Measurements from ENCODE around the gene SCFD2.
"Not testable (repeated sequence)": the region's sequence is repeated elsewhere in the genome, so short reads cannot be mapped to it uniquely, and the experiment has no call there.

SCFD2 gene

DNA sequence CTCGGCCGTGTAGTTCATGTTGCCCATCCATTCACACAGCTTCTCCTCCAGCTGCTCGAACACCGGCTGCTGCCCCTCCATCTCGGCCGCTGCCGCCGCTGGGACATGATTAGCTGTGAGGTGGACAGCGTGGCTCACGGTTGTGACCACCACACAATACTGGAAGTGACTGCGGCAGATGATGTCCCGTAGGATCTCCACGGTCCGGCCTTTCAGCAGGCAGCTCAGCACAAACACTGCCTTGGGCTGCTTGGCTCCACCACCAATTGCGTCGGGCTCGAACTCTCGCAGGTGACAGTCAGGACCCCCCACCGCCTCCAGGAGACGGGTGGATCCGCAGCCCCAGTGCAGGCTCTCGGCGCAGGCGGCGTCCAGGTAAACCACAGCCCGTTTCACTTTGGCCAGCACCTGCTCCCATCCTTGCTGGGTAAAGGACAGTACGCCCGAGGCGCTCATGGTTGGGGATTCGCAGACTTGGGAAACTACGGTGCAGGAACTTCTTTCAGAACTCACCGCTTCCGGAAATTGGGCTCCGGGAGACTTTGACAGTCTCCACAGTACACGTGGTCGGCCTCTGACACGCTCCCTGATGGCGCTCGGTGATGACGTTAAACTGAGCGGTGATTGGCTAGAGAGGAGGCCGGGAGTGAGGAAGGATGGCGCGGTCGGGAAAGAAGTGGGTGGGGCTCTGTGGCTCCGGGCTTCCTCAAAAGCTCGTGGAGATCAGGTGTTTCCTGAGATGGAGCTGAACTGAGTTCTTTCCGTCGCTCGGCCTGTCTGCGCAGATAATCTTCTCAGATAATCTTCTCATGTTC lies at the start of gene SCFD2:
SCFD2 (minus strand) TSS at position 576 of the 815 bp plus-strand sequence.
- peak within 1 kb of the TSS; percentile 80 for H3K4me3 ChIP-seq (ENCODE audit: low read length)
- H3K9me3 ChIP-seq (ENCODE audit: low read length): no peaks in the 10 kb centered on the region
- H3K27me3 ChIP-seq (ENCODE audit: insufficient read depth, low read length): peaks cover 13% of the 10 kb centered on the region
- H2AFZ ChIP-seq (ENCODE audit: low read depth, low read length): peak within 1 kb of the TSS; percentile 94
- H3K4me1 ChIP-seq (ENCODE audit: insufficient read depth, low read length): peaks cover 8% of the 10 kb centered on the region
- H3K36me3 ChIP-seq (ENCODE audit: insufficient read depth, low read length): no peaks in the 10 kb centered on the region

DNA sequence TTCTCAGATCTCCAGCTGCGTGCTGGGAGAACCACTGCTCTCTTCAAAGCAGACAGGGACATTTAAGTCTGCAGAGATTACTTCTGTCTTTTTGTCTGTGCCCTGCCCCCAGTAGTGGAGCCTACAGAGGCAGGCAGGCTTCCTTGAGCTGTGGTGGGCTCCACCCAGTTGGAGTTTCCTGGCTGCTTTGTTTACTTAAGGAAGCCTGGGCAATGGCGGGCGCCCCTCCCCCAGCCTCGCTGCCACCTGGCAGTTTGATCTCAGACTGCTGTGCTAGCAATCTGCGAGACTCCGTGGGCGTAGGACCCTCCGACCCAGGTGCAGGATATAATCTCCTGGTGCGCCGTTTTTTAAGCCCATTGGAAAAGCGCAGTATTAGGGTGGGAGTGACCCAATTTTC lies 43.6 kb upstream of the SCFD2 start:
- H3K4me1 ChIP-seq (ENCODE audit: insufficient read depth, low read length); H3K9me3 ChIP-seq (ENCODE audit: low read length); H2AFZ ChIP-seq (ENCODE audit: low read depth, low read length); H3K36me3 ChIP-seq (ENCODE audit: insufficient read depth, low read length); H3K27me3 ChIP-seq (ENCODE audit: insufficient read depth, low read length); H3K4me3 ChIP-seq (ENCODE audit: low read length): not testable (repeated sequence)

DNA sequence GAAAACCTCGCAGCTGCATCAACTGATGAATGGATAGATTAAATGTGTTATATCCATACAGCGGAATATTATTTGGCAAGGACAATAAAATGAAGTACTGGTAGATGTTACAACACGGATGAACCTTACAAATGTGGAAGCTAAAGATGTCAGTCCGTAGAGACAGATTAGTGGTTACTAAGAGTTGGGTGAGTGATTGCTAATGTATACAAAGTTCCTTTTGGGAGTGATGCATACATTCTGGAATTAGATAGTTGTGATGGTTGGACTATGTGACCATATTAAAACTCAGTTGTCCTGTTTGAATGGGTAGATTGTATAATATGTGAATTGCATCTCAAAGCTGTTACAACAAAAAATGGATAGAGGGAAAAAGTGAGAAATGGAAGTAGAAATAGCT lies 14.4 kb upstream of the SCFD2 start:
- no peak overlapping the region for H3K4me3 ChIP-seq (ENCODE audit: low read length)
- H3K27me3 ChIP-seq (ENCODE audit: insufficient read depth, low read length): no peaks in the 10 kb centered on the region
- H3K4me1 ChIP-seq (ENCODE audit: insufficient read depth, low read length): peaks cover 11% of the 10 kb centered on the region
- no peak overlapping the region for H2AFZ ChIP-seq (ENCODE audit: low read depth, low read length)
- peaks cover 23% of the 10 kb centered on the region for H3K36me3 ChIP-seq (ENCODE audit: insufficient read depth, low read length)
- no peaks in the 10 kb centered on the region for H3K9me3 ChIP-seq (ENCODE audit: low read length)

DNA sequence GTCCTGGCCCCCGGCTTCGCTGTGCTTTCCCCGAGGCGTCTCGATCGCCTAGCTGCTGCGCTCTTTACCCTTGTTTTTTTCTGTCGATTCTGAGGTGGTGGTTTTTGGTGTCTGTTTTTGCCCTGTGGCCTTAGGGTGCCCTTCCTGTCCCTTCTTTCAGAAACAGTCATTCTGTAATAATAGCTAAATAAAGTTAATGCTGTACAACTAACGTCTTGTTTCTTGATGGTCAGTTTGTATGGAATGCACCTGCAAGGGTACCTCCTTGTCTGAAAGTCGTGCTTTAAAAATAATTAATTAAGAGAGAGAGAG lies 12.3 kb upstream of the SCFD2 start:
- Histone ChIP-seq H3K4me1 (ENCODE audit: insufficient read depth, low read length) (peaks cover 11% of the 10 kb centered on the region), H3K27me3 (ENCODE audit: insufficient read depth, low read length) (peaks cover 4% of the 10 kb centered on the region), H3K36me3 (ENCODE audit: insufficient read depth, low read length) (peaks cover 7% of the 10 kb centered on the region), H2AFZ (ENCODE audit: low read depth, low read length) (peak overlapping the region; percentile 94), H3K4me3 (ENCODE audit: low read length) (peak overlapping the region; percentile 92), H3K9me3 (ENCODE audit: low read length) (no peaks in the 10 kb centered on the region)

DNA sequence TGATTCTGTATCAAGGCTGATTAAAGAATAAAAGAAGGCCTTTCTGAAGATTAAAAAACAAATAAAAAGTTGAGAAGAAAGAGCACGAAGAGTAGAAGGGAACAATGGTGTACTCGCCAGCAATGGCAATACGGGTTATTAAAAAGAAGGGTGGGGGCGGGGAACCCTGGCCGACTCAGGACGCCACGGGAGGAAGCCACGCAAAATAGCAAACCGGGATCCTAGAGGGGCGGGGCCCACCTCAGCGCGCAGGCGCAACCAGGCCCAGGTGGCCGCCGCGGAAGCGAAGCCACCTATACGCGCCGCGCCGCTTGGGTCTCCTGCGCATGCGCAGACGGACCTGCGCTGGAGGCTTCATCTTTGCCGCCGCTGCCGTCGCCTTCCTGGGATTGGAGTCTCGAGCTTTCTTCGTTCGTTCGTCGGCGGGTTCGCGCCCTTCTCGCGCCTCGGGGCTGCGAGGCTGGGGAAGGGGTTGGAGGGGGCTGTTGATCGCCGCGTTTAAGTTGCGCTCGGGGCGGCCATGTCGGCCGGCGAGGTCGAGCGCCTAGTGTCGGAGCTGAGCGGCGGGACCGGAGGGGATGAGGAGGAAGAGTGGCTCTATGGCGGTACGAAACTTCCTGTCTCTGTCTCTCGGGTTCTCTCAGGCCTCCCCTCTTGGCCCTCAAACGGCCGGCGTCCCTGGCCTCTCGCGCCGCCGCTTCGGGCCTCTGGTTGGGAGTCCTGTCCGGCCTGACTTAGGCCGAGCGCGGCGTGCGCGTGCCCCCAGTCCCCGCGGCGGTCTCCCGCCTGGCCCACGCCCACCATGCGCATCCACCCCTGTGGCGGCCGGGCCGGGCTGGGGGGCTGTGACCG lies 11.7 kb upstream of the SCFD2 start, which contains the start of gene FIP1L1:
FIP1L1 (plus strand) TSS at position 323 of the 852 bp plus-strand sequence; CDS start at position 521, 198 bp downstream.
- peak within 1 kb of the TSS; percentile 94 for H2AFZ ChIP-seq (ENCODE audit: low read depth, low read length)
- H3K27me3 ChIP-seq (ENCODE audit: insufficient read depth, low read length): peaks cover 6% of the 10 kb centered on the region
- H3K4me3 ChIP-seq (ENCODE audit: low read length): peak within 1 kb of the TSS; percentile 92

DNA sequence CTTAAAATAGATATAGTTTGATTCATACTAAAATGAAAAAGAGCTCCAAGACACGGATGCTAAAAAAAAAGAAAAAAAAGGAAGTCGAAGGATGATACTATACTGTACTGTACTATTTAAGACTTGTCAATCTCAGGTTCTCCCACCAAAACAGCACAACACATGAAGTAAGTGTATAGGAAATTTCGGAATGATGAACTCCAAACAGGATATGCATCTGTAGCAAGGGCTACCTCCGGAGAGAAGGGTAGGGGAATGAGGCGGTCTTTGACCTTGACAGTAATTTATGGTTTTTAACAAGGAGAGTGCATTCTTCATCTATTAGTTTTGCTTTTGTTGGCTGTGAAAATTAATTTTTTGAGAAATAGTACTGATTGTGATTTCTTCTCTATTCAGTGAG lies 11.0 kb upstream of the SCFD2 start:
- Histone ChIP-seq H3K4me1 (ENCODE audit: insufficient read depth, low read length) (peaks cover 11% of the 10 kb centered on the region), H3K36me3 (ENCODE audit: insufficient read depth, low read length) (peaks cover 3% of the 10 kb centered on the region), H3K4me3 (ENCODE audit: low read length) (peak overlapping the region; percentile 92), H3K27me3 (ENCODE audit: insufficient read depth, low read length) (peaks cover 9% of the 10 kb centered on the region), H3K9me3 (ENCODE audit: low read length) (no peaks in the 10 kb centered on the region), H2AFZ (ENCODE audit: low read depth, low read length) (peak overlapping the region; percentile 94)

More for the DNA sequence above, 11.7 kb upstream of the SCFD2 start, which contains the start of gene FIP1L1:
- Histone ChIP-seq H3K9me3 (ENCODE audit: low read length) (no peaks in the 10 kb centered on the region), H3K4me1 (ENCODE audit: insufficient read depth, low read length) (peaks cover 11% of the 10 kb centered on the region), H3K36me3 (ENCODE audit: insufficient read depth, low read length) (peaks cover 5% of the 10 kb centered on the region)

DNA sequence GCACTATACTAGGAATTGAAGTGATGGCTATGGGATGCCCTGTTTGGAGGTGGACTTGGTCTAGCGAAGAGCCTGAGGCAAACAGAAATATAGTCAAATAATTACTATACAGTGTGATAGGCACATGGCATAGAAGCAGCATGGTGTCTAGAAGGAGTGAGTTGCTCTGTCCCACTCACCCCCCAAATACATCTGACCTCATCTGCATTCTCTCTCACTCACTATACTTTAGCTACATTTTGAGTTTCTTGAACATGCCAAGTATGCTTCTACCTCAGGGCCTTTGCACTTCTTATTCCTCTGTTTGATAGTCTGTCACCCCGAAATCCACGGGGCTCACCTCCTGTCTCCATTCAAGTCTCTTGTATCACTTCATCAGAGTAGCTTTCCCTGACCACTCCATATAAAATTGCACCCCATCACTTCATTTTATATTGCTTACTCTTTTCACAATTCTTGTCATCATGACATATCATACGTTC lies 9.0 kb upstream of the SCFD2 start:
- H3K36me3 ChIP-seq (ENCODE audit: insufficient read depth, low read length): no peaks in the 10 kb centered on the region

DNA sequence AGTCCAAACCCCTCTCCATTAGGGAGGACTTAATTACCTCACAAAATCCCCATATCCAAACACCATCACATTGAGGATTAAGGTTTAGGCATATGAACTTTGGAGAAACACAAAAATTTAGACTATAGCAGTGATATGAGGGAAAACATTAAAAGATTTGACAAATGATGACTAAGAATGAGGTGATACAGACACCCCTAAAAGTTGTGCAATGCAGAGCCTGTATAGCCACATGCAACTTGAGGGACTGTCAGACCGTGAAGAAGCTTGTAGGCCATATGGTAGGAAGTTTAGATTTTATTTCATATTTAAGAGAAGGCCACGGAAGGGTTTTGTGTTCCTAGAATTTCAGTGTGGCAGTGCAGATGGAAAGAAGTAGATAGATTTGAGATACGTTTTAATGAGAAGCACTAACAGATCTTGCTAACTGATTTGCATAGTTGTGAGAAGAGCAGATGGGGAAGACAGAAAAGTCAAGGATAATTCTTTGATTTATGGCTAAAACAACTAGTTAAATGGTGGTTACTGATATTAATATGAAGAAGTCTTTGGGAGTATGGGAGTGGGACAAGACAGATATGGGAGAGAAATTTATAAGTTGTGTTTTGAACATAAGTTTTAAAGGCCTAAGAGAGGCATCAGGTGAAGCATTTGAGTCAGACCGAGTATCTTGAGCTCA lies 6.1 kb upstream of the SCFD2 start:
- Histone ChIP-seq H3K9me3 (ENCODE audit: low read length) (no peaks in the 10 kb centered on the region), H3K27me3 (ENCODE audit: insufficient read depth, low read length) (peaks cover 30% of the 10 kb centered on the region), H2AFZ (ENCODE audit: low read depth, low read length) (no peak overlapping the region), H3K4me1 (ENCODE audit: insufficient read depth, low read length) (no peaks in the 10 kb centered on the region), H3K4me3 (ENCODE audit: low read length) (no peak overlapping the region), H3K36me3 (ENCODE audit: insufficient read depth, low read length) (no peaks in the 10 kb centered on the region)

More for the DNA sequence above, 9.0 kb upstream of the SCFD2 start:
- Histone ChIP-seq H3K27me3 (ENCODE audit: insufficient read depth, low read length) (peaks cover 20% of the 10 kb centered on the region), H3K4me3 (ENCODE audit: low read length) (no peak overlapping the region), H2AFZ (ENCODE audit: low read depth, low read length) (no peak overlapping the region), H3K9me3 (ENCODE audit: low read length) (no peaks in the 10 kb centered on the region), H3K4me1 (ENCODE audit: insufficient read depth, low read length) (peaks cover 11% of the 10 kb centered on the region)

DNA sequence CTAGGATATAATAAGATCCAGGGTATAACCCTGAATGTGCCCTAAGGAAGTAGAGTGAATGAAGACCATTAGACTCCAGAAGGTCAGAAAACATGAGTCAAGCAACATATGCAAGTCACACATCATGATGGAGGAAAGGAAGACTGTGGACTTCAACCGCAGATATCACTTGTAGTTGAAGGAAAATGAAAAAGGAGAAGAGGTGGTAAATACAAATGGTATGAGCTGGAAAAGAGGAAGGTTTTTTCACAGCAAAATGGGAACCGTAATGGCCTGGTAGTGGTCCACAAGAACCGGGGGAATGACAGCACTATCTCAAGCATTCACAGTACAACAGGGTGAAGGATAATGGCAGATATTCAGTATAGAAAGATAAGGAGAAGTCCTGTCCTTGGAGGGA lies 5.2 kb upstream of the SCFD2 start:
- Histone ChIP-seq H3K36me3 (ENCODE audit: insufficient read depth, low read length) (no peaks in the 10 kb centered on the region), H2AFZ (ENCODE audit: low read depth, low read length) (no peak overlapping the region), H3K4me3 (ENCODE audit: low read length) (no peak overlapping the region), H3K27me3 (ENCODE audit: insufficient read depth, low read length) (peaks cover 30% of the 10 kb centered on the region), H3K4me1 (ENCODE audit: insufficient read depth, low read length) (no peaks in the 10 kb centered on the region), H3K9me3 (ENCODE audit: low read length) (no peaks in the 10 kb centered on the region)

DNA sequence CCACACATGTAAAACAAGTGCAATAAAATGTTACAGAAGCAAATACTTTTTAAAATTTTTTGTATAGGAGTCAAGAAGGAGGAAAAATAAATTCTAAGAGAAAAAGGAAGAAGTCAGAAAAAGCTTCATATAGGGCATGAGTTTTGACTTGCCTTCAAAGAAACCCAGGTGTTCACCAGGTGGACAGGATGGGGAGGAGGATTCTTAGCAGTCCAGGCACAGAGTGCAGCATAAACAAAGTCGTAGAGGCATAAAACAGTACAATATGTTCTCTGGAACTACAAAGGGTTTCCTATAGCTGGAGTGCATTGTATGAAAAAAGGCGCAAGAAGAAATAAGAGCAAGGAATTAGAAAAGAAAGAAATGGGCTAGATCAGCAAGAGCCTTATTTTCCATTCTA lies 1.9 kb upstream of the SCFD2 start:
- Histone ChIP-seq H3K4me3 (ENCODE audit: low read length) (no peak overlapping the region), H3K36me3 (ENCODE audit: insufficient read depth, low read length) (no peaks in the 10 kb centered on the region), H3K9me3 (ENCODE audit: low read length) (no peaks in the 10 kb centered on the region), H3K27me3 (ENCODE audit: insufficient read depth, low read length) (peaks cover 26% of the 10 kb centered on the region), H3K4me1 (ENCODE audit: insufficient read depth, low read length) (peaks cover 8% of the 10 kb centered on the region), H2AFZ (ENCODE audit: low read depth, low read length) (no peak overlapping the region)

DNA sequence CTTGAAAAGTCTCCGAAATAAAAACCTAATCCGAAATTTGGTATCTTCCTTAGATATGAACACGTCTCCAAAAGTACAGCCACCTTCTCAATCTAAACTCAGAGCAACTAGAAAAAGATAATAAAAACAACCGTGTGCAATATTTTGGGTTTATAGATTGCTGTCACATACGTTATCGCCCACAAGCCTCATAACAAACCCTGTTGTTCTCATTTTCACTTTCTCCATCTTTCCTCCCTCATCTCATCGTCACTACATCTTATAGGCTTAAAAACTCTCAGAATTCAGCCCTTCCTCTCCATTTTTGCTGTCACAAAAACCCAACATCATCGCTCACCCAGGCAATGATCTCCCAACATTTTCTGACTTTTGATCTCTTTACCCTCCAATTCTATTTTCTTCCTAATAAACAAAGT lies 448 bp upstream of the SCFD2 start:
- no peaks in the 10 kb centered on the region for H3K9me3 ChIP-seq (ENCODE audit: low read length)
- H3K27me3 ChIP-seq (ENCODE audit: insufficient read depth, low read length): peaks cover 18% of the 10 kb centered on the region
- H3K4me3 ChIP-seq (ENCODE audit: low read length): peak overlapping the region; percentile 80
- peaks cover 8% of the 10 kb centered on the region for H3K4me1 ChIP-seq (ENCODE audit: insufficient read depth, low read length)
- peak overlapping the region; percentile 94 for H2AFZ ChIP-seq (ENCODE audit: low read depth, low read length)
- H3K36me3 ChIP-seq (ENCODE audit: insufficient read depth, low read length): no peaks in the 10 kb centered on the region

DNA sequence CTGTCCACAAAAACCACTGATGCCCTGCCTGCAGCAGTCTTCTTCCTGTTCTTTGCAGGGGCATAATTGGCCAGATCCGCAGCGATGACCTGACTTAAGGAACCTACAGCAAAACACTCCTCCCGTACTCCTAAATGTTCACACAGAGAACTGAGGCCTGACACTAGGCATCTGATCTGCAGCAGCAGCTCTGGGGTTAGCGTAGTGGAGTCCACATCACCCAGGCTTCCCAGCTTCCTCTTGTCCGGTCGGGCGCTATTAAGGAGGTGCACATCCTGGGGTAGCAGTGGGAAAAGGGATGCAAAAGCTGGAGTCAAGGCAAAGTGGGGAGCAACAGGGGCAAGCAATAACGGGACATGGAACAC lies 758 bp downstream of the SCFD2 start:
- peaks cover 8% of the 10 kb centered on the region for H3K4me1 ChIP-seq (ENCODE audit: insufficient read depth, low read length)
- H2AFZ ChIP-seq (ENCODE audit: low read depth, low read length): peak overlapping the region; percentile 94

DNA sequence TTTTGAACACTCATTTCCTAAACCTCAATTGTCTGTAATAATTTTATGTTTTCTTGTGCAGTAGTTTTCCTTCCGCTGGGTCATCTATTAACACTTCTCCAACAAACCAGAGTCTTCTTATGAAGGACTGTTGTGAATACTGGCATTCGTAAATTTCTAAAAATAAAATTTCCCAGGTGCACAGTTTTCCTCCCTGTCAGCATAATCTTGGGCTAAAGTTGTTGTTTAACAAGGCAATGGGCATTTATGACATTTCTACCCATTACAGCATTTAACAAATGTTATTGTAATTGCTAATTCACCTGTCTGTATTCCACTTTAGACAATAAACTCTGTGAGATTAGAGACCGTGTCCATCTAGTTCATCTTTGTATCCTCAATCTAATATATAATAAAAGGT lies 1.2 kb downstream of the SCFD2 start:
- H3K4me1 ChIP-seq (ENCODE audit: insufficient read depth, low read length): peaks cover 8% of the 10 kb centered on the region
- peak overlapping the region; percentile 94 for H2AFZ ChIP-seq (ENCODE audit: low read depth, low read length)
- H3K4me3 ChIP-seq (ENCODE audit: low read length): peak overlapping the region; percentile 80
- no peaks in the 10 kb centered on the region for H3K9me3 ChIP-seq (ENCODE audit: low read length)
- no peaks in the 10 kb centered on the region for H3K36me3 ChIP-seq (ENCODE audit: insufficient read depth, low read length)
- peaks cover 9% of the 10 kb centered on the region for H3K27me3 ChIP-seq (ENCODE audit: insufficient read depth, low read length)

More for the DNA sequence above, 758 bp downstream of the SCFD2 start:
- Histone ChIP-seq H3K9me3 (ENCODE audit: low read length) (no peaks in the 10 kb centered on the region), H3K27me3 (ENCODE audit: insufficient read depth, low read length) (peaks cover 13% of the 10 kb centered on the region), H3K36me3 (ENCODE audit: insufficient read depth, low read length) (no peaks in the 10 kb centered on the region), H3K4me3 (ENCODE audit: low read length) (peak overlapping the region; percentile 80)
